Left ventricle myocardium superior (tissue), 1 donor: ENCODE data around the gene GLT1D1. TPM values are rescaled to one million over a fixed set of nuclear protein-coding genes. Genes with fewer than 3 reads are reported as not detected.

Source experiments
- ATAC-seq: fragments of 200-7000 bp; cut with Tn5 transposase; one replicate; pipeline ENCODE4 v1.9.1; 2020; ENCODE audit warnings: mild to moderate bottlenecking, moderate library complexity
- DNase-seq: peaks from one replicate; pipeline ENCODE4 v3.0.0-alpha.2; 2020
- intact Hi-C: fragments of 100-400 bp; cut with micrococcal nuclease; formaldehyde crosslinking; loops from one replicate; pipeline ENCODE4 v1.11.0; 2022
- total RNA-seq: library from RNA; stranded (reverse); fragmentation: NEBNext Ultra II Directional; extraction: Animal tissue kit (Norgen Biotek cat#: 25700); gene quantifications from one replicate; pipeline ENCODE4 v1.2.1, GENCODE V29; 2021
- donor health status: DM: no; HTN: yes; CAD: no; lungs with severe emphysema.

Gene GLT1D1
- total RNA-seq, 1 donor from 2014 or later, result 0.45 TPM

DNA sequence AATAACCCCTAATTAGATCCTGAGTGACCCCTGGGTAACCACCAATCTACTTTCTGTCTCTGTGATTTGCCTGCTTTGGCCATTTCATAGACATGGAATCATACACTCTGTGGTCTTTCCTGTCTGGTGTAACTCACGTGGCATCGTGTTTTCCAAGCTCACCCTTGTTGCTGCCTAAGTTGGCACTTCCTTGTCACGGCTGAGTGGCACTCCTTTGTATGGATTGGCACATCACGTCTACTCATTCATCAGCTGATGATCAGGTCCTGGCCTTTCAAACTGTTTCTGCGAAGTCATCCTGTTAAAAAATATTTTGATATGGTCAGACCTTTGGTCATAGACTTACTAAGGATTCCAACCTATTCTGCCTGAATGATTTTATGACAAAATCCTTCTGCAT, 87.7 kb downstream of the GLT1D1 start:
- ATAC-seq (no peak), DNase-seq (no peak)
- intact Hi-C loops, result no loop called here

DNA sequence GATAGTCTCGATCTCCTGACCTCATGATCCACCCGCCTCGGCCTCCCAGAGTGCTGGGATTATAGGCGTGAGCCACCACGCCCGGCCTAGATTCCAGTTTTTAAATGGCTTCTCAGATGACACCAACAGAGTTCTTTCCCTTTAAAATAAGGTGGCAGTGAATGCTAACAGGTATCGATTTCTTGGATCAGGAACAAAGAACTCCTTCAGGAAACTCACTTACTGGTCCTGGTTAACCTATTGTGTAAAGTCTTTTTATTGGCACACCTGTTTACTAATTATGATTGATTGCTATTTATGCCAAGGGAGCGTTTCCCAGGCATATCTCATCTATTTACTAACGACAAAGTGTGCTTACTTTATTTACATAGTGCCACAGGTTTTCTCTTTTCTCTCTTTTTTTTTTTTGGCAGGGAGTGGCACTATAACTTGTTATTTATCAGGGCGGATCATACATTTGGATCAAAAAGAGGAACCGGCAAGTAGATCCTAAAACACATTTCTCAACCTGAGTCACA, 89.7 kb downstream of the GLT1D1 start:
- intact Hi-C loops, result no loop called here
- no peak for ATAC-seq
- no peak for DNase-seq

DNA sequence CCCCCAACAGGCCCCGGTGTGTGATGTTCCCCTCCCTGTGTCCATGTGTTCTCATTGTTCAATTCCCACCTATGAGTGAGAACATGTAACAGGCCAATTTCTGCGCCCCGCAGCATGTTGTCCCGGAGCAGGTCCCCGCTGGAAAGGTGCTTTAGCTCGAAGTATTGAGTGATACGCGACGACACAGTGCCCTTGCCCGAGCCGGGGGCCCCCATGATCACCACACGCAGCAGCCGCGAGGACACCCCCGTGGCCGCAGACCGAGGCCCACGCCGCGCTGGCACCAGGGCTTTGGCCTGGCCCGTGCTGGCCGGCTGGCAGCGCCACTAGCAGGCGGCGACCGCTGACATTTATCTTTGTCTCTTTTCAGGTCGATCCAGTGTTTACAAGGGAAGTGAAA, 91.7 kb downstream of the GLT1D1 start:
- intact Hi-C loops, result no loop called here
- DNase-seq (no peak), ATAC-seq (no peak)

DNA sequence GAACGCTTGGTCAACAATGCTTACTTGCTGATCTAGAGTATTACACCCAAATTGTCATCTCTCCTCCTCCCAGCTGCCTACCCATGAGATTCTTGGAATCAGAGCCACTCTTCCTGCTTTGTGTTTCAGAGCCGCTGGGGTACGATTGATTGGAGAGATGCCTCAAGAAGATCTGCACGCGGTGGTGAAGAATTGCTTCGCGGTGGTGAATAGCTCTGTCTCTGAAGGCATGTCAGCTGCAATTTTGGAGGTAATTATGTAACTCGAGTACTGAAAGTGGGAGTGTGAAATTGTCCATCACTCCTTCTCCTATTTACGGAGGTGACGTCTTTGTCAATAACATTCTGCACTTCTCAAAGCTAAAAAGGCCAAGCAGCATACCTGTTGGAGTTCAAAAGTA, 93.9 kb downstream of the GLT1D1 start:
- intact Hi-C loops, result no loop called here
- ATAC-seq (no peak), DNase-seq (no peak)

DNA sequence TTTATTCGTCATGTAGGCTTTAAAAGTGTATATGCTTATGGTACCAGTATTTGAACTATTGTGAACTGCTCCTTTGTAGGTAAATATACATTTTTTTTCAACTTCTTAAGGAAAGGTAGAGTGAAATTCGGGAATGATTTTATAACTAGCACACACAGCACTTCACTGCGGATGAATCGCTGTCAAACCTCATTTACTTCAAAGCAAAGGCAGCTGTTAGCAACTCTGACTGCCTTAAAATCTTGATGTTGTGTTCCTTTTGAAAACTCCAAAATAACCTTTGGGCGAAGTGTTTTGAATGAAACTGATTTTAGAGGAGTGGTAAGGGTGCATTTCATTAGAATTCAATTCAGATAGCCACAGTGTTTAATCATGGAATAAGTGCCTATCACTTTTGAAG, 95.8 kb downstream of the GLT1D1 start:
- intact Hi-C loops, result no loop called here
- no peak for ATAC-seq
- no peak for DNase-seq

DNA sequence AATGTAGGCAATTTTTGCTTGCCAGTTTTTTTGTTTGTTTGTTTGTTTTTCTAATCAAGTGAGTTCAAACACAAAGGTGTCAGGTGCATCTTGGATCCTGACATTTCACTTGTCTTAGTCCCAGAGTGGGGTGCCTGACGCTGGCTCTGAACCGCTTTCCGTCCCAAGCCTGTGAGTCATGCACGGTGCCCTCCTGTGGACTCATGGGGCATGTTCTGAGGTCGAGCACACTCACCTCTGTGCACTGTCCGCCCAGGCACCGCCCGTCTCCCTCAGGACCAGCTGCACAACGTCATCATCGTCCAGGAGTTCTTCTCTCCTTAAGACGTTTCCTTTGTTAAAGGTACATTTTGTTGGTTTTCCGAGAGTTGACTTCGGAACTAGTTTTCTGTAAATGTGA, 98.2 kb downstream of the GLT1D1 start:
- DNase-seq (no peak), ATAC-seq (no peak)
- intact Hi-C loops, result no loop called here

DNA sequence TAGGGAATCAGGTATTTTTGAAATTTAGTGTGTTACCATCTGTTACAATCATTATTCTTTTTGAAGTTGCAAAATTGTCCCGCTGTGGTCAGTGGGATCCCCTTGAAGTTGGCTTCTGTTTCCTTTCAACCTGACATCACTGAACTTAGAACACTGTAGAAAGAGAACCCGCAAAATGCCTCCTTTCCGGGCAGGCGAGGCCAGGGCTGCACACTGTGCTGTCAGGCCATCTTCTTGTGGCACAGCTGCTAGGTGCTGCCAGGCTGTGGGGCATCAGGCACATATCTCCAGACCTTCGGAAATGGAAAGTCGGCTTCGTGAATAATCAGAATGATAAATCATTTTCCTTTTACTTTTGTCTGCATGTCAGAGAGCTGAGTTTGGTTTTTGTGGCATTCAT, 103.5 kb downstream of the GLT1D1 start:
- DNase-seq, result no peak
- ATAC-seq, result no peak
- intact Hi-C loops, result no loop called here

DNA sequence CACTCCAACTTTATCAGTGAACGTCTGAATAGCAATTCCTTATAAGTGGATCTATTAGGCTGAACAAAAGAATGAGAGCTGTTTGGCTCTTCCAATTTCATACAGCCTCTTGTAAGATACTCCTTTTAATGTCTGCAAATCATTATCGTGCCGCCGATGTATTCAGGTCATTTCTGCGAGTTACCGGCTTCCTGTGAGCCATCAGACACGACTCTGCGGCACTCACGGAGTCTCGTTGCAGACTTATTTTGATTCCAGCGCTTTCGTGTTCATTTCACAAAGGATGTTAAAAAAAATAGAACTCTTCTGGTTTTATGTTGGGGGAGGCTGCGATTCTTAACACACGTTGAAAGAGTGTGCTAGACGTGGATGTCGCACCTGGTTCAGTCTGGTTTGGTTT, 106.6 kb downstream of the GLT1D1 start:
- intact Hi-C loops, result no loop called here
- no peak for ATAC-seq
- no peak for DNase-seq

DNA sequence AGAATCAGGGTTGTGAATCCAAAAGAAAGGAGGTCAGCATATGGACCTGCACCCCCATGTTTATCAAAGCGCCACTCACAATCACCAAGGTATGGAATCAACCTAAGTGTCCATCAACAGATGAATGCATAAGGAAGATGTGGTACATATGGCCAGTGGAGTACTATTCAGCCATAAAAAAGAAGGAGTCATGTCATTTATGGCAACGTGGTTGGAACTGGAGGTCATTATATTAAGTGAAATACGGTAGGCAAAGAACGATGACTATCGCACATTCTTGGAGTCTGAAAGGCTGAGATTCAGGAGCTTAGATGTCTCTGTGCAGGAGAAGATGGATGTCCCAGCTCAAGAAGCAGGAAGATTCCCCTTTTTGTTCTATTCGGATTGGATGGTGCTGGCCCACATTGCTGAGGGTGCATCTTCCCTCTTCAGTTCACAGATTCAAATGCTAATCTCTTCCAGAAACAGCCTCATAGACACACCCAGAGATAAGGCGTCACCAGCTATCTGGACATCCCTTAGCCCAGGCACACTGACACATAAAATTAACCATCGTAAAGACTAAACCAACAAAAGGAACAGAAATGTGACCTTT, 108.1 kb downstream of the GLT1D1 start:
- DNase-seq, result no peak
- ATAC-seq, result no peak
- intact Hi-C loops, result no loop called here

DNA sequence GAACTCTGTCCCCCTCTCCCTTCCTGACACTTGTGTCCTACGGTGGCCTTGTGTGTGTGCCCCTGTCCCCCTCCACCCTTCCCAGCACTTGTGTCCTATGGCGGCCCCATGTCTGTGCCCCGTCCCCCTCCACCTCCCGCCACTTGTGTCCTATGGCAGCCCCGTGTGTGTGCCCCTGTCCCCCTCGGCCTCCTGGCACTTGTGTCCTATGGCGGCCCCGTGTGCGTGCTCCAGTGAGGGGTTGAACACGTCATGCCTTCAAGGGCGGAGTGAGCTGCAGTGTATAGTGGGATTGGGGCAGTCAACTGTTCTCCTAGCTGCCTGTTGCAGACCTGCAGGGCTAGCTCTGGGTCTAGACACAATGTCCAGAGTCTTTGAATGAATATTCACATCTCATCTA, 108.7 kb downstream of the GLT1D1 start:
- no peak for ATAC-seq
- intact Hi-C loops, result no loop called here

DNA sequence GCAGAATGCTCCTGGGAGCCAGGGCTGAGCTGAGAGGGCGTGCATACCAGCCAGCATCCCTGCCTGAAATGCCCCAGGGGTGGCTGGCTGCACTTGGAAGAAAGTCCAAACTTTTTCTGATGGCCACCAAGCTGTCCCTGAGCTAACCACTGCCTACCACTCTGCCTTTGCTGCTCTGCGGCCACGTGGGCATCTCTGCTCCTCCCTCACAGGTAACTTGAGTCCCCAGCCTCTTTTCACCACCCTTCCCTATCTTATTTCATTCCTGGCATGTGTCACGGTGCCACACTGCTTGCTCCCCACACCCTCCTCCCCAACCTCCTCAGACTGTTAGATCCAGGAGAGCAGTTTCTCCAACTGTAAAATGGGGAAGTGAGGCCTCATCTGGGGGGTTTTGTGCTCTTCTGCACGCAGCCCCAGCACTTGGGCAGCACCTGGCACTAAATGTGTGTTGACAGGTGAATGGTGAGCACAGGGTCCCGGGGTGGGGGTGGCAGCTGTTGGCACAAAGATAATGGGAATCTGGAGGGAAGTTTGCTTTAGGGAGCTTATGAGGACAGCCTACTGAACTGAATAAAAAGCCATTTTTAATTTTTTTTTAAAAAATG, 113.0 kb downstream of the GLT1D1 start:
- no peak for ATAC-seq
- intact Hi-C loops, result no loop called here
- no peak for DNase-seq

More for the DNA sequence above, 108.7 kb downstream of the GLT1D1 start:
- DNase-seq, result no peak

DNA sequence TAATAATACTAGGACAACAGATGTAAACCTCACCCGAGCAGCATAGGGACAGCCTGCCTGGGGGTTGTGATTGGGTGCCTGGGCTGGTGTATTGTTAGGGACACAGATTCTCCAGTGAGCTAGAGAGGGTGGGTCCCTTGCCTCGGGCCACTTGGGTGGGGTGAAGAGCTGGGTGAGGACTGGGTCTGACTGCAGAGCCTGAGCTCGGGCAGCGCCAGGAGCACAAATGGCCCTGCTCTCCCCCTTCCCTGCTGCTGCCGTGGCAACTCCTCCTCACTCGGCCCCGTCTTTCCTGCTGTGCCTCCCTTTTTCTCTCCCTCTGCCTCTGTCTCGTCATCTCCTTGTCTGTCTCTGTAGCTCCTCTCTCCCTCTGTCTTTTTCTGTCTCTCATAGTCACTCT, 115.4 kb downstream of the GLT1D1 start:
- intact Hi-C loops, result no loop called here
- DNase-seq (no peak), ATAC-seq (no peak)

DNA sequence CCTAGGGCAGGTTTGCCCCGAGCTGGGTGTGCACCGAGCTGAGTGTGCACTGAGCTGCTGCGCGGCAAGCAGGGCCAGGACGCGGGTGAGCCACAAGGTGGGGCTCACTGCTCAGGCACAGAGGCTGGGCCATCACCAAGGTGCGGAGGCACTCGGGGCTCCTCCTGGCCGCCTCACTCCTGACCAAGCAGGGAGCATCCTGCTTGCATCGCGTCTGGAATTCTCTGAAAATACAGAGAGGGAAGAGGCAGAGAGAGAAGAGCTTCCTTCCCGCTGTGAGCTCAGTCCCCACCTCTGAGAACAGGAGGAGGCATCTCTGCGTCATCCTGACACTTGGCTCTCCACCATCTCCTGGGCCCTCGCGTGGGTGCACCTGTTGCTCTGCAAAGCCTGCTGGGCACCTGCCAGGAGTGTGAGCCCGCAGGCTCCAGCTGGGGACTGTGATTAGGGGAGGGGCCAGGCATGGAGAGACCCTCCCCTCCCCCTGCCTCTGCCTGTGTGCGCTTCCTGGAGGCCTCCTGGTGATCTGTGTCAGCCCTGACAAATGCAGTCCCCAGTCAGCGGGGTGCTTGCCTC, 116.3 kb downstream of the GLT1D1 start:
- no peak for DNase-seq
- ATAC-seq, result peak; percentile 64
- intact Hi-C loops, result no loop called here

DNA sequence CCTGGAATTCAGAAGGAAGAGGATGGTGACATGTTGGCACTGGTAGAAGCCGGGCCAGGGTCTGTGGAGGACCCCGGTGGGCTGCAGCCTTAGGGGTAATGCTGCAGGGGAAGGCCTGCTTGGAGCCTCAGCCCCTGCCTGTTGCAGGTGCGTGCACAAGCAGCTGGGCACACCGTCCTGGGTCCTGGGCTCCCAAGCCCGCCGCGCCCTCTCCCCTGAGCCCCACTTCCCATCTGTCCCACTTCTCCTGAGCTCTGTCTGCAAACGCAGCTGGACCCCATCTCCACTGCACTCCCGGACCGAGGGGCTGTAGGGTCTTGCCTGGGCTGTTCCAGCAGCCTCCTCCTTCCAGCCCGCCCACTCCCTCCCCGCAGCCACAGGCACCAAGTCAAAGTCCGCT, 116.8 kb downstream of the GLT1D1 start:
- no peak for ATAC-seq
- no peak for DNase-seq
- intact Hi-C loops, result no loop called here

DNA sequence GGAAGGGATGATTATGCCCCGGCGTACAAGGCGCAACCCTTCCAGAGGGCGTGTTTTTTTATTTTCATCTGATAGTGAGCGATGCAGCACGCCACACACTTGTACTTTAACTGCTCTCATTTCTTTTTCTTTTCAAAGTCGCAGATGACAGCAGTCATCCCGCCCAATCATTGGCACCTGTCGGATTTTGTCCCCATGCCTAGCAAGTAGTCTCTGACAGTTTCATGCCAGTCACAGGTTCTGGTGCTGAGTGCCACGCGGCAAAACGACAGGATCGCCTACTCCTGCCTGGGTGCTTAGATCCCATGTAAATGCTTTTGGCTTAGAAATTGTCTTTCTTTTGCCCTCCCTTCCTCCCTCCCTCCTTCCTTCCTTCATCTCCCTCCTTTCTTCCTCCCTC, 117.7 kb downstream of the GLT1D1 start:
- DNase-seq (no peak), ATAC-seq (no peak)
- intact Hi-C loops, result no loop called here

DNA sequence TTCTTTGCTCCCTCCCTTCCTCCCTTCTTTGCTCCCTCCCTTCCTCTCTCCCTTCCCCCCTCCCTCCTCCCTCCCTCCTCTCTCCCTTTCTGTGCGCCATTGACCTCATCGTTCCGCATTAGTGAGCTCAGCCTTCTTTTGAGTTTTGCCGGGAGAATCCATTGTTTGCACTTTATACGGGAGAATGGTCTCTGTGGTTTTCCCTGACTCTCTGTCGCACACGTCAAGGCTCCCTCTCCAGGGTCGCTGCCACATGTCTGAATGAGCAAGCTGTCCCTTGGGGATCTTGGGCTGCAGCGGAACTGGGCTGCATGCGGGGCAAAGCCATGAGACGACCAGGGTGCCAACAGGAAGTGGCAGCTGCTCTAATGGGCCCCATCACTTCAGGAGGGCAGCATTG, 118.5 kb downstream of the GLT1D1 start:
- intact Hi-C loops, result no loop called here
- no peak for ATAC-seq
- DNase-seq, result no peak

DNA sequence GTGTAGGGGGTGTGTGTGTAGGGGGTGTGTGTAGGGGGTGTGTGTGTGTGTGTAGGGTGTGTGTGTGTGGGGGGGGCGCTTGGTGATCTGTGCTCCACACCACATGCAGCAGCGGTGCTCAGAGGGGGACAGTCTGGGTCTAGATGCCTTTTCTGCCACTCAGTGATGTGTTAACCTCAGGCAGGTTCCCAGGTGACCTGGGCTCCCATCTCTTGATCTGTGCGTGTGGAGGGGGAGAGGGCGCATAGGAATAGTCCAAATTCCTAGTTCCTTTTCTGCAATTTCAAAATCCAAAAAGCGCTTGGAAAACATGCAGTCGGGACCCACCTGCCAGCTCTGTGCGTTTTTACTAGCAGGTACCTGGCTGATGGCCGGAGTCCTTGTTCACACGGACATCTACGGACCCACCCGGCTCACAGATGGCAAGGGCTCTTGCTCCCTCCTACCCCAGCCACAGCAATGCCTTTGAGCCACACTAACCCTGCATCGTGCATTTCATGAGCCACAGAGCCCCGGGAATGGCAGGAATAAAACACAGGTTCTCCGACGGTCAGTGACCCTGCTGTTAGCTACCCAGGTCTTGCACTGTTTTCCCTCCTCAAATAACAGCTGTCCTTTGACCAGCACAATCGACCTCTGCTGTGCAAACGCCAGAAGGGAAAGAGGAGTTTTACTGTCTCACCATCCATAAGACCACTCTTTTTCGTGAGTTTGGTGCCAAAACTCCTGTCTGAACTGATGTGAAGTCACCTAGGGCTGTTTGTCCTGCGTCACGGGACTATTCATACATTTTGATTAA, 120.8 kb downstream of the GLT1D1 start:
- DNase-seq (no peak), ATAC-seq (no peak)
- intact Hi-C loops, result no loop called here

DNA sequence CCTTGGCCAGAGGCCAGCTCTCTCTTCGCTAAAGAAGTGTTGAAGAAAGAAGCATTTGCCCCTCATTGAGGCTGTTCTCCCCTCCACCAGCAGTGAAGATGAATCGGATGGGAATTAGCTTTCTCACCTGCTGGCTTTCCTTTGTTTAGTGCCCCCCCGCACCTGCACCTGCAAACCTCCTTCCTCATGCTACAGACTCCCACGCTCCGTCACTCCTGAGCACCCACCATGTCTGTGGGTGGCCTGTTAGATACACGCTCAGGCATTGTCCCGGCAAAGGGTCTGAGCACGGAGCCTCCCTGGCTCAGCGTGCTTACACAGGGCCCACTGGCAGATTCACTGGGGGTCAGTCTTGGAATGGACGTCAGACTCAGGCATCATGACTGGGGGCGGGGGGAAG, 121.6 kb downstream of the GLT1D1 start:
- DNase-seq (no peak), ATAC-seq (no peak)
- intact Hi-C loops, result no loop called here

DNA sequence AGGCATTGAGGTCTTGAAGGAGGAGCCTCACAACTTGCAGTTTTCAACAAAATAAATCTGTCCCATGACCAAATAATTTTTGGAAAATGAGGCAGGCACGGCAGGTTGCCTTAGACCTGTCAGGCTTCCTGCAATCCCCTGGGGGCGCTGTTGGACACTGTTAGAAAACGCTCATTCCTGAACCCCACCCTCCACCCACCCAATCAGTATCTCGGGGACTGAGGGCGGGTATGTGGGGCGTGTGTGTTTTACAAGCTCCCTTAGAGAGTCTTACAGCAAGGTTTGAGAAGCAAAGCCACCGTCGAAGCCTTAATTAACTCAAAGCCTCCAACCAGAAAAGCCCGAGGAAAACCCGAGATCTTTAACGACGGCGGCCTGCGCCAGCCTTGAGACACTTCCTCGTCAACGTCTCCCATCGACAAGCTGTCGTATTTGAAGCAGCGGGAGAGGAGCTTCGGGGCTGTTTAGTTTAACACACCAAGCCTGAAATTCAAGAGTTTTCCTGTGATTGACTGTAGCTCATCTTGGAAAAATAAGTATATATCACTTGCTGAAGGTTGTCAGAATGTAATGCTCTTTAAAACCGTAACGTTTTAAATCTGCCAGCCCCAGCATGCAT, 123.0 kb downstream of the GLT1D1 start:
- ATAC-seq (no peak), DNase-seq (no peak)
- intact Hi-C loops, result no loop called here

DNA sequence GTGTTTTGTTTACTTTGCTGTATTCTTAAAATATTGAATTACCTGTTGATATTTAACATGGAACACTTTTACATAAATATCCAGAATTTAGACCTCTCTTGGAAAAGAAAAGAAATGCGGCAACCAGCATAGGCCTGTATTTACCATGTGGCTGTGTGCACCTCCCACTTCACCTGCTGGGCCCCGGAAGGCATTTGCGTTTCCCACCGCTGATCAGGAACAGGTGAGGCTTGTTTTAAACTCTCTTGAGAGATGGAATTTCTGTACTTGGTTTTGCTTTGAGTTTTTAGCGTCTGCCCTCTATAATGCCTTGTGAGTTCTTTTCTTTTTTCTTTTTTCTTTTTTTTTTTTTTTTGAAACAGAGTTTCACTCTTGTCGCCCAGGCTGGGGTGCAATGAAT, 124.2 kb downstream of the GLT1D1 start:
- no peak for DNase-seq
- no peak for ATAC-seq
- intact Hi-C loops, result no loop called here
